K562 (cell line): Measurements from ENCODE around the gene FCHO2. TPM values are rescaled to one million over a fixed set of nuclear protein-coding genes. Genes with fewer than 3 reads are reported as not detected.
A peak's percentile ranks its signal among the peaks of the same experiment; 100 is the strongest.

Source experiments
- ASH1L ChIP-seq: fragments of 450-650 bp; IDR thresholded peaks from 2 replicates; pipeline ENCODE4 v1.6.1; 2018; ENCODE audit warnings: borderline replicate concordance, mild to moderate bottlenecking, low read depth; ENCODE audit not compliant: partially characterized antibody
- PHF8 ChIP-seq: fragments of 200-600 bp; sonication (generic); IDR thresholded peaks from 2 replicates; pipeline ENCODE4 v1.6.1; 2012; ENCODE audit warnings: mixed run types, mild to moderate bottlenecking, inconsistent platforms, low read length, moderate library complexity, borderline replicate concordance
- SIN3A ChIP-seq, 2 experiments: fragments of 150-350 bp in 1 of 2; IDR thresholded peaks; 2 replicates each; pipeline ENCODE4 v1.6.1; 2011 to 2016; ENCODE audit warnings: borderline replicate concordance in 2 of 2, low read depth in 2 of 2, low read length in 2 of 2, mild to moderate bottlenecking in 2 of 2, moderate library complexity in 2 of 2; ENCODE audit not compliant: control insufficient read depth in 1 of 2
- polyA plus RNA-seq, 8 experiments: library from polyadenylated mRNA; depleted of rRNA in 4 of 8; stranded (reverse) in 5 of 8; unstranded in 3 of 8; fragments of >200 nt; fragmentation: Nextera tagmentation in 2 of 8; fragmentation: Illumina TruSeq in 1 of 8; extraction: Ambion mirVana in 2 of 8; extraction: Trizol in 1 of 8; gene quantifications; 2 replicates each; pipeline versions ENCODE4 v1.2.1 to v1.2.3, GENCODE V29; 2011 to 2014; ENCODE audit warnings: inconsistent platforms in 1 of 8, missing spikeins in 1 of 8
- total RNA-seq, 7 experiments: library from RNA; depleted of rRNA in 6 of 7; stranded (reverse); fragments of >200 nt in 6 of 7; fragmentation: Illumina TruSeq in 2 of 7; extraction: Trizol in 2 of 7; gene quantifications; 2 replicates each; pipeline versions ENCODE4 v1.2.1 to v1.2.3, GENCODE V29; 2011 to 2021; ENCODE audit warnings: low replicate concordance in 1 of 7
- TF ChIP-seq, protein P1 (sequence below): fragments of 450-650 bp; IDR thresholded peaks from 2 replicates; pipeline ENCODE4 v1.6.1; 2016; ENCODE audit warnings: borderline replicate concordance
- TF ChIP-seq, protein P2 (sequence below): IDR thresholded peaks from 2 replicates; pipeline ENCODE4 v1.6.1; 2011; ENCODE audit not compliant: insufficient read length; ENCODE audit errors: extremely low read depth

Gene FCHO2
- total and polyA plus RNA-seq, 9 of the 15 experiments (the other 6 are each of a cell fraction or from before 2014, with no cell fraction given): 4.4 to 13.4 (median 8.3) TPM

DNA sequence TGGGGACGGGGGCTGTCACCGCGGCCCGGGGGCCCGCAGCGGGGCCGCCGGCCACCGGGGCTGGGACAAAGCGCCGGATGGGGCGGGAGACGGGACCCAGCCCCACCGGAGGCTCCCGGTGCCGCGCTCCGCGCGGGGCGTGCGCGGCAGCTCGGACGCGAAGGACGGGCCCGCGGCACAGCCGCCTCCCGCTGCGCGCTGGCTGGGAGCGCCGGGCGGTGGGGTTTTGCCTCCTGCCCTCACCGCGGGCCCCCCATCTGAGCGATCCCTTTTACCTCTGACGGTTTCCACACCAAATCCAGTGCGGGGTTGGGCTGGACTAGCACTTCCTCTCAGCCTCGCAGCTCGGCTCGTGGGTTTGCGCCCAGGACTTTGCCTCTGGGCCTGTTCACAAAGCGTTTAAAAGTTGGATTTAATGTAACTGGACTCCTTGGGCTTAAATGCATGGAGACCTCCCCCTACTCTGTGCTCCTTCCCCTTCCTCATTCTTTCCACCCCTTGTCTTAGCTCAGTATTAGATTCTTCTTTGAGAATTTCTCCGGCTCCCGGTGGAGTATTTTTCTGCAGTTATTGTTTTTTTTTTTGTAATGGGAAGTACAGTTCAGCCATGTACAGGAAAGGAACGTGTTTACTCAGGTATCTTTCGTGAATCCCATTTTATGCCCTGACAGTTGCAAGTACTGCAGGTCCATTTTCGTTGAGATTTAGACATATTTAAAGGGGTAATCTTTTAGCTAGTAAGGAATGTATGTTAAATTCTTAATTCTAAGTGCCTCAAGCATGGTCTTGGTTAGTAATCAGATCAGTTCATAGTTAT is 691 bp downstream of the FCHO2 start (continued):
- TF ChIP-seq, protein P1, sequence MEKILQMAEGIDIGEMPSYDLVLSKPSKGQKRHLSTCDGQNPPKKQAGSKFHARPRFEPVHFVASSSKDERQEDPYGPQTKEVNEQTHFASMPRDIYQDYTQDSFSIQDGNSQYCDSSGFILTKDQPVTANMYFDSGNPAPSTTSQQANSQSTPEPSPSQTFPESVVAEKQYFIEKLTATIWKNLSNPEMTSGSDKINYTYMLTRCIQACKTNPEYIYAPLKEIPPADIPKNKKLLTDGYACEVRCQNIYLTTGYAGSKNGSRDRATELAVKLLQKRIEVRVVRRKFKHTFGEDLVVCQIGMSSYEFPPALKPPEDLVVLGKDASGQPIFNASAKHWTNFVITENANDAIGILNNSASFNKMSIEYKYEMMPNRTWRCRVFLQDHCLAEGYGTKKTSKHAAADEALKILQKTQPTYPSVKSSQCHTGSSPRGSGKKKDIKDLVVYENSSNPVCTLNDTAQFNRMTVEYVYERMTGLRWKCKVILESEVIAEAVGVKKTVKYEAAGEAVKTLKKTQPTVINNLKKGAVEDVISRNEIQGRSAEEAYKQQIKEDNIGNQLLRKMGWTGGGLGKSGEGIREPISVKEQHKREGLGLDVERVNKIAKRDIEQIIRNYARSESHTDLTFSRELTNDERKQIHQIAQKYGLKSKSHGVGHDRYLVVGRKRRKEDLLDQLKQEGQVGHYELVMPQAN: peak; percentile 76
- peak; percentile 19 for TF ChIP-seq ASH1L
- TF ChIP-seq PHF8: peak; percentile 31; the same call in 1 of the 2 replicates
- TF ChIP-seq, protein P2, sequence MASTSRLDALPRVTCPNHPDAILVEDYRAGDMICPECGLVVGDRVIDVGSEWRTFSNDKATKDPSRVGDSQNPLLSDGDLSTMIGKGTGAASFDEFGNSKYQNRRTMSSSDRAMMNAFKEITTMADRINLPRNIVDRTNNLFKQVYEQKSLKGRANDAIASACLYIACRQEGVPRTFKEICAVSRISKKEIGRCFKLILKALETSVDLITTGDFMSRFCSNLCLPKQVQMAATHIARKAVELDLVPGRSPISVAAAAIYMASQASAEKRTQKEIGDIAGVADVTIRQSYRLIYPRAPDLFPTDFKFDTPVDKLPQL: no peak
- peak in 1 of 2 experiments; percentile 39; a peak in 1 of 4 replicates for TF ChIP-seq SIN3A (IDR thresholded peaks at IDR 0.05; ENCODE audit: borderline replicate concordance in 2 of 2, control insufficient read depth in 1 of 2, low read depth in 2 of 2, low read length in 2 of 2)
